GM12878 (cell line): Measurements from ENCODE around the gene MAN1A1. TPM values are rescaled to one million over a fixed set of nuclear protein-coding genes. Genes with fewer than 3 reads are reported as not detected.
A peak's percentile ranks its signal among the peaks of the same experiment; 100 is the strongest.

Experiments
- ATAC-seq: fragments of 200-7000 bp; cut with Tn5 transposase; 3 replicates; pipeline ENCODE4 v1.9.1; 2020; ENCODE audit warnings: mild to moderate bottlenecking, moderate library complexity
- BruUV-seq: library from RNA; stranded (reverse); fragments of 400-500 nt; replicated peaks from 2 replicates; lab custom pipeline; 2021; lab: Mats Ljungman, UMichigan
- CTCF ChIA-PET: fragments of 300-600 bp; sonication (Branson Sonifier 250); formaldehyde crosslinking; extraction: SDS; loops from one replicate; lab custom pipeline; 2021; ENCODE audit warnings: inconsistent platforms; lab: Yijun Ruan, JAX
- POLR2A ChIA-PET: fragments of 350-600 bp; formaldehyde crosslinking; extraction: SDS; loops from one replicate; lab custom pipeline; 2021; ENCODE audit warnings: inconsistent platforms; lab: Charles Lee
- RAD21 ChIA-PET: fragments of 300-600 bp; sonication (Branson Sonifier 250); formaldehyde crosslinking; loops from one replicate; lab custom pipeline; 2023; ENCODE audit warnings: antibody characterized with exemption; ENCODE audit not compliant: unreplicated experiment; lab: Charles Lee
- SMC1A ChIA-PET: fragments of 300-600 bp; sonication (Branson Sonifier 250); formaldehyde crosslinking; loops from one replicate; lab custom pipeline; 2023; ENCODE audit not compliant: unreplicated experiment, uncharacterized antibody; lab: Charles Lee
- DNase-seq: peaks from one replicate; pipeline ENCODE4 v3.0.0-alpha.2; 2011; ENCODE audit warnings: low read depth, low spot score
- FAIRE-seq: peaks from 3 replicates; lab custom pipeline; 2011; peaks lifted over from hg19 to GRCh38; lab: Jason Lieb, UNC
- H2AFZ ChIP-seq: 2 replicates; pipeline ENCODE4 v1.6.0; 2011; ENCODE audit warnings: low read depth, low read length, control low read depth; ENCODE audit not compliant: control insufficient read depth
- H3K27ac ChIP-seq: 2 replicates; pipeline ENCODE4 v1.5.1; 2011; ENCODE audit warnings: control low read depth; ENCODE audit not compliant: control insufficient read depth, insufficient read depth
- H3K27me3 ChIP-seq, 2 experiments: replicated peaks in 1 of 2; 2 replicates each; pipeline versions ENCODE4 v1.6.0 to v1.6.1; 2011; ENCODE audit warnings: low read length in 1 of 2; ENCODE audit not compliant: control insufficient read depth in 2 of 2, insufficient read depth in 2 of 2
- H3K36me3 ChIP-seq, 2 experiments: 2 replicates each; pipeline ENCODE4 v1.5.1; 2011; ENCODE audit warnings: low read length in 1 of 2; ENCODE audit not compliant: control insufficient read depth in 2 of 2, insufficient read depth in 2 of 2
- H3K4me1 ChIP-seq: 2 replicates; pipeline ENCODE4 v1.6.1; 2011; ENCODE audit warnings: mild to moderate bottlenecking, low read length, moderate library complexity, mixed read lengths; ENCODE audit not compliant: control insufficient read depth, insufficient read depth
- H3K4me2 ChIP-seq: 2 replicates; pipeline ENCODE4 v1.6.0; 2011; ENCODE audit warnings: control low read depth; ENCODE audit not compliant: control insufficient read depth, insufficient read depth
- H3K4me3 ChIP-seq: fragments of 200-600 bp; sonication (generic); 2 replicates; pipeline ENCODE4 v1.5.1; 2016
- H3K79me2 ChIP-seq: 2 replicates; pipeline ENCODE4 v1.6.0; 2011; ENCODE audit warnings: low read length; ENCODE audit not compliant: control insufficient read depth, insufficient read depth
- H3K9ac ChIP-seq: 2 replicates; pipeline ENCODE4 v1.8.0; 2011; ENCODE audit warnings: low read length, control low read depth, mixed read lengths; ENCODE audit not compliant: control insufficient read depth, insufficient read depth
- H3K9me3 ChIP-seq: replicated peaks from 3 replicates; pipeline ENCODE4 v1.5.1; 2011; ENCODE audit warnings: mild to moderate bottlenecking, low read length; ENCODE audit not compliant: control insufficient read depth, insufficient read depth
- H4K20me1 ChIP-seq: 2 replicates; pipeline ENCODE4 v1.6.0; 2011; ENCODE audit not compliant: control insufficient read depth, insufficient read depth
- PAX5 ChIP-seq: IDR thresholded peaks from 2 replicates; pipeline ENCODE4 v1.6.1; 2011; ENCODE audit warnings: low read depth, low read length, borderline replicate concordance
- POLR2A ChIP-seq: IDR thresholded peaks from 2 replicates; pipeline ENCODE4 v1.6.1; 2011; ENCODE audit warnings: low read depth, mild to moderate bottlenecking, low read length
- RAD21 ChIP-seq: IDR thresholded peaks from 2 replicates; pipeline ENCODE4 v1.6.1; 2011; ENCODE audit warnings: mild to moderate bottlenecking, low read depth, low read length, moderate library complexity; ENCODE audit not compliant: insufficient read depth
- SIN3A ChIP-seq: IDR thresholded peaks from 2 replicates; pipeline ENCODE4 v1.6.1; 2012; ENCODE audit warnings: low read depth, low read length, improper control_type of control experiment
- TAF1 ChIP-seq: IDR thresholded peaks from 2 replicates; pipeline ENCODE4 v1.6.1; 2011; ENCODE audit warnings: mild to moderate bottlenecking, low read depth, low read length, borderline replicate concordance
- WGBS: methylation state at CpG from one replicate; pipeline ENCODE4 v1.1.6; 2016; ENCODE audit warnings: low lambda C conversion rate; ENCODE audit not compliant: insufficient replicate concordance, insufficient coverage; ENCODE audit errors: missing lambda C conversion rate; 5-methylcytosine and 5-hydroxymethylcytosine counted together
- in situ Hi-C: fragments of 300-500 bp; cut with MboI; formaldehyde crosslinking; loops from 9 replicates; pipeline ENCODE4 v1.14.3; 2018; ENCODE audit warnings: mixed read lengths
- intact Hi-C: fragments of 100-400 bp; cut with micrococcal nuclease; formaldehyde crosslinking; loops from one replicate; pipeline ENCODE4 v1.14.2; 2022; ENCODE audit not compliant: unreplicated experiment
- polyA plus RNA-seq, 11 experiments: library from polyadenylated mRNA; depleted of rRNA in 4 of 11; unstranded in 6 of 11; stranded (reverse) in 5 of 11; fragments of >200 nt; fragmentation: Nextera tagmentation in 4 of 11; fragmentation: Illumina TruSeq in 1 of 11; extraction: Ambion mirVana in 4 of 11; extraction: Trizol in 1 of 11; gene quantifications; 1 replicate in 1 of 11; 2 replicates in 10 of 11; pipeline versions ENCODE4 v1.2.1 to v1.2.3, GENCODE V29; 2011 to 2016; ENCODE audit warnings: inconsistent platforms in 2 of 11, missing spikeins in 2 of 11, low read depth in 1 of 11
- total RNA-seq, 4 experiments: library from RNA; depleted of rRNA in 3 of 4; stranded (reverse); fragments of >200 nt in 3 of 4; fragmentation: Illumina TruSeq in 1 of 4; extraction: Trizol in 1 of 4; gene quantifications; 2 replicates each; pipeline versions ENCODE4 v1.2.1 to v1.2.3, GENCODE V29; 2013 to 2021
- TF ChIP-seq, protein P1 (sequence below): IDR thresholded peaks from 2 replicates; pipeline ENCODE4 v1.6.1; 2012; ENCODE audit warnings: improper control_type of control experiment, low read depth, low read length; ENCODE audit not compliant: insufficient replicate concordance
- TF ChIP-seq, protein P2 (sequence below): fragments of 450-650 bp; IDR thresholded peaks from 2 replicates; pipeline ENCODE4 v1.6.1; 2017; ENCODE audit warnings: low read depth, mild to moderate bottlenecking, moderate library complexity
- TF ChIP-seq, protein P3 (sequence below): IDR thresholded peaks from 2 replicates; pipeline ENCODE4 v1.6.1; 2011; ENCODE audit warnings: borderline replicate concordance, low read depth, mild to moderate bottlenecking, moderate library complexity, mixed read lengths, low read length; ENCODE audit not compliant: insufficient read depth; ENCODE audit errors: extremely low read length

MAN1A1 gene
- total and polyA plus RNA-seq, 10 of the 15 experiments (the other 5 are each of a cell fraction or from before 2014, with no cell fraction given) = 5.4 to 28.1 (median 19.5) TPM

DNA sequence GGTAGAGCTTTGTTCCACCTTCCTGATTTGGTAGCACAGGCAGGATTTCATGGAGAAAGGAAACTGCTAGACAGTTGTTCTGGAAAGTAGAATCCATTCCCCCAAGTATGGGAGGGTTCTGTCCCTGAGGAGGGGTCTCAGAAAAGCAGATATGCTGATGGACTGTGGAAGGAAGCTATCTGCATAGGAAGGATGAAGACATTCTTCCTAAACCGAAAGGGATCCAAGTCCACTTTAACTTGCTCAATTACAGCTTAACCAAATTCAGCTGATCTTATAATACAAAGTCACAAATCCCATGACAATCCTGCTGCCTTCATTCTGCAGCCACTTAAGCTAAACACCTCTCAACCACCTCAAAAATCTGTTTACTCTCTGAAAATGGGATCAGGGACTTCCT lies 2.6 kb downstream of the MAN1A1 start:
- intact Hi-C loops = loop anchor here (10.0 kb wide), 1 partner anchor 452 kb away; the partner anchor contains the start of gene ASF1A
- peaks cover 3% of the 10 kb centered on the region for H3K4me1 ChIP-seq
- in situ Hi-C loops = loop anchor here (10.0 kb wide), 1 partner anchor 628 kb away; no protein-coding TSS in a partner anchor
- no peaks in the 10 kb centered on the region for H4K20me1 ChIP-seq
- SMC1A ChIA-PET = interaction anchor here (0.8 to 18.1 kb wide), 32 partner anchors 9 to 620 kb away, joined by 3 to 359 read pairs (median 4); no protein-coding TSS in a partner anchor
- TF ChIP-seq RAD21 = no peak
- no peak for TF ChIP-seq TAF1
- TF ChIP-seq POLR2A = no peak
- TF ChIP-seq, protein P1, sequence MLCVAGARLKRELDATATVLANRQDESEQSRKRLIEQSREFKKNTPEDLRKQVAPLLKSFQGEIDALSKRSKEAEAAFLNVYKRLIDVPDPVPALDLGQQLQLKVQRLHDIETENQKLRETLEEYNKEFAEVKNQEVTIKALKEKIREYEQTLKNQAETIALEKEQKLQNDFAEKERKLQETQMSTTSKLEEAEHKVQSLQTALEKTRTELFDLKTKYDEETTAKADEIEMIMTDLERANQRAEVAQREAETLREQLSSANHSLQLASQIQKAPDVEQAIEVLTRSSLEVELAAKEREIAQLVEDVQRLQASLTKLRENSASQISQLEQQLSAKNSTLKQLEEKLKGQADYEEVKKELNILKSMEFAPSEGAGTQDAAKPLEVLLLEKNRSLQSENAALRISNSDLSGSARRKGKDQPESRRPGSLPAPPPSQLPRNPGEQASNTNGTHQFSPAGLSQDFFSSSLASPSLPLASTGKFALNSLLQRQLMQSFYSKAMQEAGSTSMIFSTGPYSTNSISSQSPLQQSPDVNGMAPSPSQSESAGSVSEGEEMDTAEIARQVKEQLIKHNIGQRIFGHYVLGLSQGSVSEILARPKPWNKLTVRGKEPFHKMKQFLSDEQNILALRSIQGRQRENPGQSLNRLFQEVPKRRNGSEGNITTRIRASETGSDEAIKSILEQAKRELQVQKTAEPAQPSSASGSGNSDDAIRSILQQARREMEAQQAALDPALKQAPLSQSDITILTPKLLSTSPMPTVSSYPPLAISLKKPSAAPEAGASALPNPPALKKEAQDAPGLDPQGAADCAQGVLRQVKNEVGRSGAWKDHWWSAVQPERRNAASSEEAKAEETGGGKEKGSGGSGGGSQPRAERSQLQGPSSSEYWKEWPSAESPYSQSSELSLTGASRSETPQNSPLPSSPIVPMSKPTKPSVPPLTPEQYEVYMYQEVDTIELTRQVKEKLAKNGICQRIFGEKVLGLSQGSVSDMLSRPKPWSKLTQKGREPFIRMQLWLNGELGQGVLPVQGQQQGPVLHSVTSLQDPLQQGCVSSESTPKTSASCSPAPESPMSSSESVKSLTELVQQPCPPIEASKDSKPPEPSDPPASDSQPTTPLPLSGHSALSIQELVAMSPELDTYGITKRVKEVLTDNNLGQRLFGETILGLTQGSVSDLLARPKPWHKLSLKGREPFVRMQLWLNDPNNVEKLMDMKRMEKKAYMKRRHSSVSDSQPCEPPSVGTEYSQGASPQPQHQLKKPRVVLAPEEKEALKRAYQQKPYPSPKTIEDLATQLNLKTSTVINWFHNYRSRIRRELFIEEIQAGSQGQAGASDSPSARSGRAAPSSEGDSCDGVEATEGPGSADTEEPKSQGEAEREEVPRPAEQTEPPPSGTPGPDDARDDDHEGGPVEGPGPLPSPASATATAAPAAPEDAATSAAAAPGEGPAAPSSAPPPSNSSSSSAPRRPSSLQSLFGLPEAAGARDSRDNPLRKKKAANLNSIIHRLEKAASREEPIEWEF = no peak
- TF ChIP-seq, protein P2, sequence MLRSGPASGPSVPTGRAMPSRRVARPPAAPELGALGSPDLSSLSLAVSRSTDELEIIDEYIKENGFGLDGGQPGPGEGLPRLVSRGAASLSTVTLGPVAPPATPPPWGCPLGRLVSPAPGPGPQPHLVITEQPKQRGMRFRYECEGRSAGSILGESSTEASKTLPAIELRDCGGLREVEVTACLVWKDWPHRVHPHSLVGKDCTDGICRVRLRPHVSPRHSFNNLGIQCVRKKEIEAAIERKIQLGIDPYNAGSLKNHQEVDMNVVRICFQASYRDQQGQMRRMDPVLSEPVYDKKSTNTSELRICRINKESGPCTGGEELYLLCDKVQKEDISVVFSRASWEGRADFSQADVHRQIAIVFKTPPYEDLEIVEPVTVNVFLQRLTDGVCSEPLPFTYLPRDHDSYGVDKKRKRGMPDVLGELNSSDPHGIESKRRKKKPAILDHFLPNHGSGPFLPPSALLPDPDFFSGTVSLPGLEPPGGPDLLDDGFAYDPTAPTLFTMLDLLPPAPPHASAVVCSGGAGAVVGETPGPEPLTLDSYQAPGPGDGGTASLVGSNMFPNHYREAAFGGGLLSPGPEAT = no peak
- TF ChIP-seq, protein P3, sequence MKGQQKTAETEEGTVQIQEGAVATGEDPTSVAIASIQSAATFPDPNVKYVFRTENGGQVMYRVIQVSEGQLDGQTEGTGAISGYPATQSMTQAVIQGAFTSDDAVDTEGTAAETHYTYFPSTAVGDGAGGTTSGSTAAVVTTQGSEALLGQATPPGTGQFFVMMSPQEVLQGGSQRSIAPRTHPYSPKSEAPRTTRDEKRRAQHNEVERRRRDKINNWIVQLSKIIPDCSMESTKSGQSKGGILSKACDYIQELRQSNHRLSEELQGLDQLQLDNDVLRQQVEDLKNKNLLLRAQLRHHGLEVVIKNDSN = no peak
- no peak for TF ChIP-seq SIN3A
- TF ChIP-seq PAX5 = no peak
- POLR2A ChIA-PET = interaction anchor here (0.8 to 3.9 kb wide), 13 partner anchors 11 to 199 kb away, joined by 3 to 75 read pairs (median 4); no protein-coding TSS in a partner anchor
- H3K9me3 ChIP-seq = no peaks in the 10 kb centered on the region
- RAD21 ChIA-PET = interaction anchor here (0.7 to 18.1 kb wide), 19 partner anchors 12 to 239 kb away, joined by 3 to 414 read pairs (median 4); no protein-coding TSS in a partner anchor
- BruUV-seq = no TSS peak
- H3K79me2 ChIP-seq = peaks cover 49% of the 10 kb centered on the region
- DNase-seq (no peak), FAIRE-seq (no peak), ATAC-seq (no peak)
- H3K4me2 ChIP-seq = peak overlapping the region; percentile 64
- H3K27ac ChIP-seq = peak overlapping the region; percentile 84
- H3K4me3 ChIP-seq = peak overlapping the region; percentile 84
- no peaks in the 10 kb centered on the region for H3K36me3 ChIP-seq
- CTCF ChIA-PET = interaction anchor here (0.6 to 8.4 kb wide), 18 partner anchors 12 to 708 kb away, joined by 3 to 144 read pairs (median 4); no protein-coding TSS in a partner anchor
- H2AFZ ChIP-seq = no peak overlapping the region; the same call in 1 of the 2 replicates
- 89% methylated on average over 1 of the region's 1 CpG for WGBS
- H3K27me3 ChIP-seq = no peaks in the 10 kb centered on the region
- H3K9ac ChIP-seq = peak overlapping the region; percentile 78
